ENCODE results near the gene TSSK3. TPM values are rescaled to one million over a fixed set of nuclear protein-coding genes. Genes with fewer than 3 reads are reported as not detected.
A peak's percentile ranks its signal among the peaks of the same experiment; 100 is the strongest.

The TSSK3 gene
- total and polyA plus RNA-seq, 9 of the 15 experiments (the other 6 are each of a cell fraction or from before 2014, with no cell fraction given), result 0.27 to 2.8 (median 1.9) TPM

GRCh38 chr1:32405672-32406467, 43.5 kb downstream of the TSSK3 start:
- Histone ChIP-seq H3K27me3 (ENCODE audit: control insufficient read depth in 2 of 2, insufficient read depth in 2 of 2, low read length in 2 of 2) (no peaks in the 10 kb centered on the region), H3K9me3 (replicated peaks; ENCODE audit: control insufficient read depth, insufficient read depth, low read depth, low read length) (no peaks in the 10 kb centered on the region), H3K4me1 (replicated peaks in 1 of 2; ENCODE audit: control insufficient read depth in 2 of 2, insufficient read depth in 2 of 2, low read length in 2 of 2) (peaks cover 3 to 15% of the 10 kb centered on the region in 2 experiments; a peak in 3 of 5 replicates), H3K4me3 (no peak overlapping the region), H3K27ac (ENCODE audit: extremely low read depth, low read depth, low read length) (no peak overlapping the region), H4K20me1 (replicated peaks; ENCODE audit: control insufficient read depth, insufficient read depth, low read length) (no peaks in the 10 kb centered on the region), H2AFZ (ENCODE audit: low read depth, low read length) (no peak overlapping the region; the same call in 1 of the 2 replicates), H3K79me2 (ENCODE audit: control insufficient read depth, insufficient read depth, low read length) (no peaks in the 10 kb centered on the region), H3K9me1 (ENCODE audit: control insufficient read depth, insufficient read depth, low read length) (no peaks in the 10 kb centered on the region), H3K4me2 (ENCODE audit: insufficient read depth, low read length) (no peak overlapping the region; the same call in 1 of the 2 replicates), H3K9ac (ENCODE audit: insufficient read depth in 1 of 2, low read depth in 2 of 2, low read length in 2 of 2) (no peak overlapping the region), H3K36me3 (ENCODE audit: control insufficient read depth, insufficient read depth, low read length) (no peaks in the 10 kb centered on the region)
- in situ Hi-C loops (cut with MboI), result no loop called here
- WGBS (ENCODE audit: insufficient coverage, low coverage, missing lambda C conversion rate), result 69% methylated on average over 4 of the region's 4 CpGs
- intact Hi-C loops (cut with micrococcal nuclease), result no loop called here
- DNase-seq (ENCODE audit: extremely low read depth in 1 of 4, low spot score in 3 of 4) (no peak), FAIRE-seq (no peak), ATAC-seq (peak; percentile 52)
- no TSS peak for BruUV-seq (replicated peaks)
- ChIA-PET POLR2A (interaction anchor here (0.5 to 2.2 kb wide), 3 partner anchors 12 to 245 kb away, joined by 3 to 6 read pairs (median 3); partner anchors contain the start of genes BSDC1 and RBBP4), CTCF (ENCODE audit: low intra/inter-chr PET ratio) (interaction anchor here (0.6 kb wide), 1 partner anchor 777 kb away, joined by 4 read pairs; no protein-coding TSS in a partner anchor)
- TF ChIP-seq KAT7 (CRISPR knock-in tag; IDR thresholded peaks at IDR 0.05; ENCODE audit: borderline replicate concordance) (no peak), ESRRA (IDR thresholded peaks at IDR 0.05; ENCODE audit: borderline replicate concordance, low read depth) (no peak), HEY1 (CRISPR knock-in tag; IDR thresholded peaks at IDR 0.05; ENCODE audit: borderline replicate concordance) (no peak), ZNF740 (CRISPR knock-in tag; IDR thresholded peaks at IDR 0.05) (no peak), ZNF740 (tag; IDR thresholded peaks at IDR 0.05) (no peak), ZNF121 (CRISPR knock-in tag; conservative IDR thresholded peaks at IDR 0.05) (no peak), NFIC (IDR thresholded peaks at IDR 0.05) (no peak), UBTF (IDR thresholded peaks at IDR 0.05; ENCODE audit: borderline replicate concordance in 1 of 2, low read depth in 2 of 2, low read length in 2 of 2) (no peak), ZNF239 (CRISPR knock-in tag; IDR thresholded peaks at IDR 0.05) (no peak), POLR3G (IDR thresholded peaks at IDR 0.05; ENCODE audit: extremely low read depth, insufficient read length, insufficient replicate concordance) (no peak), MITF (IDR thresholded peaks at IDR 0.05) (no peak), ZNF785 (CRISPR knock-in tag; IDR thresholded peaks at IDR 0.05) (no peak), NRF1 (conservative IDR thresholded peaks at IDR 0.05 in 1 of 2, IDR thresholded peaks at IDR 0.05 in 1 of 2) (no peak), ZBTB5 (IDR thresholded peaks at IDR 0.05) (no peak), KLF6 (CRISPR knock-in tag; IDR thresholded peaks at IDR 0.05; ENCODE audit: borderline replicate concordance) (no peak)
